GM18499 (cell line): Measurements from ENCODE around the gene TRIP13.
"Not testable (repeated sequence)": the region's sequence is repeated elsewhere in the genome, so short reads cannot be mapped to it uniquely, and the experiment has no call there.

Source experiments
- ATAC-seq: cut with Tn5 transposase; IDR thresholded peaks from one replicate; pipeline ENCODE4 v1.9.1; 2021; ENCODE audit warnings: moderate number of reproducible peaks; ENCODE audit not compliant: insufficient read depth, unreplicated experiment

Gene TRIP13

GRCh38 chr5:892394-893136, at the start of gene TRIP13, which contains the start of gene BRD9:
Gene TRIP13, plus strand, starts transcription at chr5:892884. Its CDS starts 115 bp downstream, at chr5:892999.
Gene BRD9, minus strand, starts transcription at chr5:892801. Its CDS starts 144 bp downstream, at chr5:892657.
- ATAC-seq, result peak; percentile 55

- not testable (repeated sequence) for ATAC-seq
Measured at GRCh38 chr5:843371-843770, 49.3 kb upstream of the TRIP13 start.

GRCh38 chr5:843926-844325, 48.8 kb upstream of the TRIP13 start:
- ATAC-seq, result not testable (repeated sequence)

- not testable (repeated sequence) for ATAC-seq
Measured at GRCh38 chr5:844426-844825, 48.3 kb upstream of the TRIP13 start.

- not testable (repeated sequence) for ATAC-seq
Measured at GRCh38 chr5:845031-845675, 47.5 kb upstream of the TRIP13 start.

- ATAC-seq, result not testable (repeated sequence)
Measured at GRCh38 chr5:845676-846601, 46.7 kb upstream of the TRIP13 start.

- not testable (repeated sequence) for ATAC-seq
Measured at GRCh38 chr5:846602-847091, 46.0 kb upstream of the TRIP13 start.

GRCh38 chr5:847212-847611, 45.5 kb upstream of the TRIP13 start:
- ATAC-seq, result not testable (repeated sequence)

GRCh38 chr5:847736-848135, 44.9 kb upstream of the TRIP13 start:
- not testable (repeated sequence) for ATAC-seq

- no peak for ATAC-seq
Measured at GRCh38 chr5:848671-849111, 44.0 kb upstream of the TRIP13 start.

- no peak for ATAC-seq
Measured at GRCh38 chr5:849651-850301, 42.9 kb upstream of the TRIP13 start.

GRCh38 chr5:850511-851006, 42.1 kb upstream of the TRIP13 start, which contains the start of gene ZDHHC11:
Gene ZDHHC11, minus strand, starts transcription at chr5:850986. Its CDS starts 384 bp downstream, at chr5:850602.
- no peak for ATAC-seq

GRCh38 chr5:851076-851475, 41.6 kb upstream of the TRIP13 start:
- ATAC-seq, result no peak

- ATAC-seq, result no peak
Measured at GRCh38 chr5:851553-851952, 41.1 kb upstream of the TRIP13 start.

GRCh38 chr5:852018-852417, 40.7 kb upstream of the TRIP13 start:
- ATAC-seq, result no peak

GRCh38 chr5:852431-853401, 40.0 kb upstream of the TRIP13 start:
- ATAC-seq, result no peak

- ATAC-seq, result not testable (repeated sequence)
Measured at GRCh38 chr5:853416-854090, 39.1 kb upstream of the TRIP13 start.

- ATAC-seq, result no peak
Measured at GRCh38 chr5:854217-854616, 38.5 kb upstream of the TRIP13 start.
